ENCODE results near the gene ECI2. TPM values are rescaled to one million over a fixed set of nuclear protein-coding genes. Genes with fewer than 3 reads are reported as not detected.

ECI2 gene
- total RNA-seq, 1 donor from 2014 or later, result 49.1 TPM

DNA sequence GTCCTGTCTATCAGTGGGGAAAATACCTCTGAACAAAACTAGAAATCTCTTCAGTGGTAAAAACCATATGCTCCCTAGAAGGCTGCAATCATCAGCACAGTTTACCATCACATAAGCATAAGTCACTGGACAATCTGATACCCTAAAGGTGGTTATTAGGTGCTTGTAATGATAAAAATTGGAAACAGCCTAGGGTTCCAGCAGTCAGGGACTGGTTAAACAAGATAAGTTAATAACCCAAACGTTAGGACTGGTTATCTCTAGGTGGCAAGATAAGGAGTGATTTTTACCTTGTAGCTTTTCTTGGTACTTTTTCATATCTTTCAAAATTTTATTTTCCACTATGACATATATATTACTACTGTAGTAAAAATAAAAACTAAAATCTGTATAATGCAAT lies 11.0 kb downstream of the ECI2 start:
- Histone ChIP-seq H3K4me3 (no peak overlapping the region), H3F3A (ENCODE audit: low read depth) (no peaks in the 10 kb centered on the region), H3K79me2 (ENCODE audit: low read depth) (no peaks in the 10 kb centered on the region), H4K20me1 (ENCODE audit: low read depth) (no peaks in the 10 kb centered on the region), H3K27me3 (no peaks in the 10 kb centered on the region), H3K27ac (no peak overlapping the region), H2AFZ (replicated peaks) (no peak overlapping the region), H3K4me2 (no peak overlapping the region), H3K36me3 (peaks cover under 1% of the 10 kb centered on the region), H3K9ac (no peak overlapping the region), H3K9me3 (ENCODE audit: low read depth) (no peaks in the 10 kb centered on the region), H3K4me1 (no peaks in the 10 kb centered on the region)
- peaks cover 35% of the 10 kb centered on the region for H3K36me3 Mint-ChIP-seq
- H3K27ac Mint-ChIP-seq, result no peak overlapping the region
- H3K27me3 Mint-ChIP-seq (ENCODE audit: insufficient read depth, low read depth), result no peaks in the 10 kb centered on the region
- no peaks in the 10 kb centered on the region for H3K4me1 Mint-ChIP-seq
- TF ChIP-seq, protein P1, sequence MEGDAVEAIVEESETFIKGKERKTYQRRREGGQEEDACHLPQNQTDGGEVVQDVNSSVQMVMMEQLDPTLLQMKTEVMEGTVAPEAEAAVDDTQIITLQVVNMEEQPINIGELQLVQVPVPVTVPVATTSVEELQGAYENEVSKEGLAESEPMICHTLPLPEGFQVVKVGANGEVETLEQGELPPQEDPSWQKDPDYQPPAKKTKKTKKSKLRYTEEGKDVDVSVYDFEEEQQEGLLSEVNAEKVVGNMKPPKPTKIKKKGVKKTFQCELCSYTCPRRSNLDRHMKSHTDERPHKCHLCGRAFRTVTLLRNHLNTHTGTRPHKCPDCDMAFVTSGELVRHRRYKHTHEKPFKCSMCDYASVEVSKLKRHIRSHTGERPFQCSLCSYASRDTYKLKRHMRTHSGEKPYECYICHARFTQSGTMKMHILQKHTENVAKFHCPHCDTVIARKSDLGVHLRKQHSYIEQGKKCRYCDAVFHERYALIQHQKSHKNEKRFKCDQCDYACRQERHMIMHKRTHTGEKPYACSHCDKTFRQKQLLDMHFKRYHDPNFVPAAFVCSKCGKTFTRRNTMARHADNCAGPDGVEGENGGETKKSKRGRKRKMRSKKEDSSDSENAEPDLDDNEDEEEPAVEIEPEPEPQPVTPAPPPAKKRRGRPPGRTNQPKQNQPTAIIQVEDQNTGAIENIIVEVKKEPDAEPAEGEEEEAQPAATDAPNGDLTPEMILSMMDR (IDR thresholded peaks at IDR 0.05), result no peak
- TF ChIP-seq EZH2phosphoT487 (IDR thresholded peaks at IDR 0.05) (no peak), EZH2 (IDR thresholded peaks at IDR 0.05) (no peak)
- DNase-seq (ENCODE audit: low spot score), result no peak
- no peak overlapping the region for H3K4me3 Mint-ChIP-seq
- H3K9me3 Mint-ChIP-seq, result no peaks in the 10 kb centered on the region

DNA sequence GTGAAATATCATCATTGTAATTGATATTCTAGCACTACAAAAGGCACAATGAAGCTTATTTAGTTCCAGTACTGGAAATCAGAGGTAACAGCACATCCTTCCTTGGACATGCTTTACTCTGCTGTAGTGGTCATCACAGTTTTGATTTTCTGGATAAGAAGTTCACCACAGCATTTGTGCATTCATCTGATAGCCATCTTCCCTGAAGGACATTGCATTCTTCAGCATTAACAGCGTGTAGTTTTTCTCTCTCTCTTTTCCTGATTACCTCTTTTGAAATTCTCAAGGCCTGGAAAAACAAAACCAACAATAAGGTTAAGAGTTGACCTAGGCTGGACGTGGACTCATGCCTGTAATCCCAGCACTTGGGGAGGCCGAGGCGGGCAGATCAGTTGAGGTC lies 19.6 kb downstream of the ECI2 start:
- peaks cover 6% of the 10 kb centered on the region for H3K9me3 Mint-ChIP-seq
- no peaks in the 10 kb centered on the region for H3K27me3 Mint-ChIP-seq (ENCODE audit: insufficient read depth, low read depth)
- no peak for DNase-seq (ENCODE audit: low spot score)
- H3K4me1 Mint-ChIP-seq, result no peaks in the 10 kb centered on the region
- Histone ChIP-seq H3K79me2 (ENCODE audit: low read depth) (no peaks in the 10 kb centered on the region), H3K4me2 (no peak overlapping the region), H3K4me1 (no peaks in the 10 kb centered on the region), H3K27me3 (no peaks in the 10 kb centered on the region), H3K9ac (no peak overlapping the region), H4K20me1 (ENCODE audit: low read depth) (no peaks in the 10 kb centered on the region), H3F3A (ENCODE audit: low read depth) (no peaks in the 10 kb centered on the region), H3K9me3 (ENCODE audit: low read depth) (no peaks in the 10 kb centered on the region), H2AFZ (replicated peaks) (no peak overlapping the region), H3K36me3 (no peaks in the 10 kb centered on the region), H3K4me3 (no peak overlapping the region), H3K27ac (no peak overlapping the region)
- TF ChIP-seq, protein P1 (IDR thresholded peaks at IDR 0.05), result no peak
- TF ChIP-seq EZH2phosphoT487 (IDR thresholded peaks at IDR 0.05) (no peak), EZH2 (IDR thresholded peaks at IDR 0.05) (no peak)
- no peak overlapping the region for H3K27ac Mint-ChIP-seq
- H3K4me3 Mint-ChIP-seq, result no peak overlapping the region
- H3K36me3 Mint-ChIP-seq, result peaks cover 30% of the 10 kb centered on the region

- peaks cover 6% of the 10 kb centered on the region for H3K9me3 Mint-ChIP-seq
- Histone ChIP-seq H4K20me1 (ENCODE audit: low read depth) (no peaks in the 10 kb centered on the region), H3K9me3 (ENCODE audit: low read depth) (no peaks in the 10 kb centered on the region), H3K4me3 (no peak overlapping the region), H3K27ac (no peak overlapping the region), H2AFZ (replicated peaks) (no peak overlapping the region), H3K79me2 (ENCODE audit: low read depth) (no peaks in the 10 kb centered on the region), H3K36me3 (no peaks in the 10 kb centered on the region), H3K4me1 (no peaks in the 10 kb centered on the region), H3K9ac (no peak overlapping the region), H3K4me2 (no peak overlapping the region), H3F3A (ENCODE audit: low read depth) (no peaks in the 10 kb centered on the region), H3K27me3 (no peaks in the 10 kb centered on the region)
- peaks cover 26% of the 10 kb centered on the region for H3K36me3 Mint-ChIP-seq
- no peak for DNase-seq (ENCODE audit: low spot score)
- no peak for TF ChIP-seq EZH2 (IDR thresholded peaks at IDR 0.05)
- TF ChIP-seq, protein P1 (IDR thresholded peaks at IDR 0.05), result no peak
- TF ChIP-seq EZH2phosphoT487 (IDR thresholded peaks at IDR 0.05), result no peak
- H3K27me3 Mint-ChIP-seq (ENCODE audit: insufficient read depth, low read depth), result no peaks in the 10 kb centered on the region
- H3K4me3 Mint-ChIP-seq, result no peak overlapping the region
- no peak overlapping the region for H3K27ac Mint-ChIP-seq
- no peaks in the 10 kb centered on the region for H3K4me1 Mint-ChIP-seq
These were observed 21.3 kb downstream of the ECI2 start for GRCh38 chr6:4114123-4114522.
